Measurements from ENCODE around the gene NTRK3.

DNA sequence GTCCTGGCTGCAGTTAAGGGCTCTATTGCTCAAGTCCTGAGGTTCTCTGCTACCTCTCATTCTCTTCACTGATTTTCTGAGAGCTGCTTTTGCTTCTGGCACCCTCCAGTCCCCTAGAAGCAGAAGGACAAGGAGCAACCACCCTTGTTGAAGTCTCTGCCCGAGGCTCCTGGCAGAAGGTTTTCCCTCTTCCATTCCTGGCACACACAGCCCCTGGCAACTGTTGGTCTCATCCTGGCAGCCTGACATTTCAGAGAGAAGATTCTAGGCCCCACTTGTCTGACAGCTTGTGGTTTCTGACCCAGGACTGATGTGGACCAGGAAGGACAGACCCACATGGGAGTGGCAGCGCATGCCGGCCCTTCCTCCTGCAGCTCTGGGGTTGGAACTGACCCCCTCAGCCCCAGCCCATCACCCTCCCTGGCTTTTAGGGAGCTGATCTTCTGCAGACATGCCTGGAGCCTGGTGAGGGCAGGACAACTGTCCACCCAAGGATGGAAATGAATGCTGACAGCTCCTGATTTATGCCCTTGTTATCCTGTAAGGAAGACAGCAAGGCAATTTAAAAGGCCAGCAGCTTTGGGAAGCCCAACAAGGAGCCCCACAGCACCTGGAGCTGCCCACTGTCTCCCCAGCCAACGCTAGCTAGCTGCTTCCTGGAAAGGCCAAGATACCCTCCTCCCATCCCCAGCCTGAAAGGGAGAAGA is 13.0 kb upstream of the NTRK3 start:
- TF ChIP-seq, protein P1, sequence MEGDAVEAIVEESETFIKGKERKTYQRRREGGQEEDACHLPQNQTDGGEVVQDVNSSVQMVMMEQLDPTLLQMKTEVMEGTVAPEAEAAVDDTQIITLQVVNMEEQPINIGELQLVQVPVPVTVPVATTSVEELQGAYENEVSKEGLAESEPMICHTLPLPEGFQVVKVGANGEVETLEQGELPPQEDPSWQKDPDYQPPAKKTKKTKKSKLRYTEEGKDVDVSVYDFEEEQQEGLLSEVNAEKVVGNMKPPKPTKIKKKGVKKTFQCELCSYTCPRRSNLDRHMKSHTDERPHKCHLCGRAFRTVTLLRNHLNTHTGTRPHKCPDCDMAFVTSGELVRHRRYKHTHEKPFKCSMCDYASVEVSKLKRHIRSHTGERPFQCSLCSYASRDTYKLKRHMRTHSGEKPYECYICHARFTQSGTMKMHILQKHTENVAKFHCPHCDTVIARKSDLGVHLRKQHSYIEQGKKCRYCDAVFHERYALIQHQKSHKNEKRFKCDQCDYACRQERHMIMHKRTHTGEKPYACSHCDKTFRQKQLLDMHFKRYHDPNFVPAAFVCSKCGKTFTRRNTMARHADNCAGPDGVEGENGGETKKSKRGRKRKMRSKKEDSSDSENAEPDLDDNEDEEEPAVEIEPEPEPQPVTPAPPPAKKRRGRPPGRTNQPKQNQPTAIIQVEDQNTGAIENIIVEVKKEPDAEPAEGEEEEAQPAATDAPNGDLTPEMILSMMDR (IDR thresholded peaks at IDR 0.05): no peak
- TF ChIP-seq POLR2AphosphoS5 (IDR thresholded peaks at IDR 0.05): no peak

Data from upper lobe of left lung (tissue), 4 donors.